GM19467 (cell line): ENCODE results near the gene SBK1.
"Not testable (repeated sequence)": the region's sequence is repeated elsewhere in the genome, so short reads cannot be mapped to it uniquely, and the experiment has no call there.

Source experiments
- ATAC-seq: cut with Tn5 transposase; IDR thresholded peaks from one replicate; pipeline ENCODE4 v1.9.1; 2021; ENCODE audit warnings: mild to moderate bottlenecking, moderate library complexity; ENCODE audit not compliant: unreplicated experiment

Gene SBK1

DNA sequence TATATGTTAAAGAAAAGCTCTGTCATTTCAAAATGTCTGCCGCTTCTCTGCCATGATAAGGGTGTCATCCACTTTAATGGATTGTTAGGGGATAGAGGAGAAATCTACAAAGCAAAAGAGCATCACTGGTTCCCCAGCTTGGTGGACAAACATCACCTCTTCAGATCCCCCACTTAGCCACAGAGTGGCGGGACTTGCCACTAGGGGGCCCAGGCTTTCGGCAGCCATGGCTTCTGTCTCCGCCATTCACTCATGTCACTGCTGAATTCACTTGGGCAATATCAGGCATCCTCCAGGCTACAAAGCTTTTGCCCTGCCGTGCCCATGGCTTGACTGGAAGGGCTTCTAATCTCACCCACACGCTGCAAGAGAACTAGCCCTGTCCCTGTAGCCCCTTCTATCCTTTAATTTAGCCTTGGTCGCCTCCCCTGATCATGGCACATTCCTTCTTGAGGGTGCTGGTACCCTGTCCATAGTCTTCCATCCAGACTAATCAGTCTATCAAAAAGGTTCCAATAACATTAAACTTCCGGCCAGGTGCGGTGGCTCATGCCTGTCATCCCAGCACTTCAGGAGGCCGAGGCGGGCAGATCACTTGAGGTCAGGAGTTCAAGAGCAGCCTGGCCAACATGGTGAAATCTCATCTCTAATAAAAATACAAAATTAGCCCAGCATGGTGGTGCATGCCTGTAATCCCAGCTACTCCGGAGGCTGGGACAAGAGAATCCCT is 34.7 kb downstream of the SBK1 start:
- no peak for ATAC-seq

DNA sequence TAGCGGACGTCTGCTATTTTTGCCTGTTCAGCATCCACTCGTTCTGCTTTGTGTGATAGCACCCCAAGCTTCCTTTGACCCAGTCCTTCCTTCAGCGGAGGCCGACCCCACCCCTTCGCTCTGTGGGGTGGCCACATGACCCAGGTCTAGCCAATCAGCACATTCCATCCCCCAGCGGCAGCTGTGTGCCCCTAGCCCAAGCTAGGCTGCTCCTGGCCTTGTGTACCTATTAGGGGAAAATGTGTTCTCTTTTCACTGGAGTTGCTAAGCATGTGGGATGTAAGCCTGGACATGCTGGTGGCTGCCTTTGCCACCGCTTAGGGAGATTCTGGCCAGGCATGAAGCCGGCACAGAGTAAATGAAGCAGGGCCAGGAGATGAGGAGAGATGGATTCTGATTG is 37.9 kb downstream of the SBK1 start:
- not testable (repeated sequence) for ATAC-seq

DNA sequence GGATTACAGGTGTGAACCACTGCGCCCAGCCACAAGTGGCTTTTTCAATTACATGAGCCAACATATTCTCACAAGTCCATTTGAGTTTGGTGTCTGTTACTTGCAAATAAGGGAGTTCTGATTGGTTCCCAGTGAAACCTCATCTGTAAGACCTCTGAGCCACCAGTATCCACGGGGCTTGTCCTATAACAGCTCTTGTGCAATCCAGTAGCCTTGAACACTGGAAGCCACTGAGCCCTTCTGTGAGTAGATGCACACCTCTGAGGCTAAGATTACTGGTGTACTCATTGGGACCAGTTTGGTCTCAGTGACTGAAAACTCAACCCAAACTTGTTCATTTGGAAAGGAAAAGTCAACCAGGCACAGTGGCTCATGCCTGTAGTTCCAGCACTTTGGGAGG is 38.7 kb downstream of the SBK1 start:
- not testable (repeated sequence) for ATAC-seq

- not testable (repeated sequence) for ATAC-seq
These were observed 40.3 kb downstream of the SBK1 start for GRCh38 chr16:28332632-28333031.

DNA sequence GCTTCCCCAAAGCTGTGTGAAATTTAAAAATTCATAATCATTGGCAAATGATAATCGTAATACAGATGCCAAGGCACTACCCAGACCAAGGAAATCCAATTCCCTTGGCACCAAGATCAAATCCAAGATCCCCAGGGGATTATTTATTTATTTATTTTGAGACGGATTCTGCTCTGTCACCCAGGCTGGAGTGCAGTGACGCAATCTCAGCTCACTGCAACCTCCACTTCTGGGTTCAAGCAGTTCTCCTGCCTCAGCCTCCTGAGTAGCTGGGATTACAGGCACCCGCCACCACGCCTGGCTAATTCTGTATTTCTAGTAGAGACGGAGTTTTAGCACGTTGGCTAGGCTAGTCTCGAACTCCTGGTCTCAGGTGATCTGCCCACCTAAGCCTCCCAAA is 43.4 kb downstream of the SBK1 start:
- ATAC-seq: not testable (repeated sequence)

- not testable (repeated sequence) for ATAC-seq
These were observed 44.8 kb downstream of the SBK1 start for GRCh38 chr16:28336940-28337710.

GRCh38 chr16:28338230-28338629 is 45.9 kb downstream of the SBK1 start:
- not testable (repeated sequence) for ATAC-seq

GRCh38 chr16:28362600-28362999 is 70.3 kb downstream of the SBK1 start:
- ATAC-seq: not testable (repeated sequence)

DNA sequence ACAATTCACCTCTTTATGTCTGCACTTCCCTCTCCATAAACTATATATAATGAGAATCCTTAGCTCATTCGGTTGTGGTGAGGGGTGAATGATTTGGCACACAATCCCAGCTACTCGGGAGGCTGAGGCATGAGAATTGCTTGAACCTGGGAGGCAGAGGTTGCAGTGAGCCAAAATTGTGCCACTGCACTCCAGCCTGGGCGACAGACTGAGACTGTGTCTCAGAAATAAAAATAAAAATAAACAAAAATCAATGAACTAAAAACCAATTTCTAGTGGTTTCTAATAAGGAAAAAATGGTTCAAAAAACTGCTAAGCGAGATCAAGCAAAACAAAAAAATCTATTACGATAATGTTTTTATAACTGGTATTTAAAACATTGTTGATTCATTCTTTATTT is 71.1 kb downstream of the SBK1 start, which contains the start of gene NPIPB6:
TSS of gene NPIPB6 (minus strand) at position 101 of the 400 bp plus-strand sequence. CDS start 686 bp downstream, outside the sequence.
- ATAC-seq: not testable (repeated sequence)

- peak; percentile 97 for ATAC-seq
These were observed 72.2 kb downstream of the SBK1 start for GRCh38 chr16:28364268-28365173.

GRCh38 chr16:28367926-28368325 is 75.6 kb downstream of the SBK1 start:
- not testable (repeated sequence) for ATAC-seq
